ENCODE measurements around the gene PTPN13.

PTPN13 gene

DNA sequence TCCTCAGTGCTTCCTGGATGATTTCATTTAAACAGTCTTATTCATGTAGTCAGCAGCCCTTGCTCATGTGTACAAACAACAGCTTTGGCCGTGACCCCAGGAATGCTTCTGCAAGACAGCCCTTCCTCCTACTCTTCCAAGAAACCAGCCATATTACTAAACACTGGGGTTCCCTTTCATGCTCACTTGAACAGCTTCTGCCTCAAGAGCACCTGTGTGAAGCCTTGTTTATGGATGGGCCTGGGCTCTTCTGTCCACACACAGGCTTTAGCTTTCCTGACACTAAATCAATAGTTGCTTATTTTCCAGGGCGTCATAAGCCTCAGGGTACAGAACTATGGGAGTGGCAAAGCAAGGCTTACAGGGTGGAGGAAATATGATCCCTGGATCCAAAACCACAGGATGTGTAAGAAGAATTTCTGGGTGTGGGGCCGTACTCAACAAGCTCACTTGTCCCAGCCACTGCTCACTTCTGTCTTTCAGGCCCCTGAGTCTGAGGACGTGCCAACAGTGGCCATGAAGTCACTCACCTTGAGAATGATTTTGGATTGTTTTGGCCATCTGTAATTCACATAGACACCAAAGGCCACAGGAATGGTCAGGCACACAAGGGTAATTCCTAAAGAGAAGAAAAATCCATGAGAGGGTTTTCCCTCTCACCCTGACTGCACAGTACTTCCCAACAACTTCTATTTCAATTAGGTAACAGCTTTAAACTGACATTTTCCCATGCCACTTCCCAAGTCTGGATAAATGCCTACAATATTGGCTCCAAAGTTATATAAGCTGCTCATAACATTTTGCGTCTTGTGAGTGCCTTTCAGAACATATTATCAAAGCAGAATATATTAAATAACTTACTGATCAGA, 237.4 kb downstream of the PTPN13 start:
- Histone ChIP-seq H3K4me1 (ENCODE audit: control insufficient read depth, insufficient read depth, low read length, unreplicated experiment) (peaks cover 12% of the 10 kb centered on the region), H2AFZ (ENCODE audit: low read length, unreplicated experiment) (peak overlapping the region; percentile 92), H3K36me3 (ENCODE audit: insufficient read depth, low read length) (no peaks in the 10 kb centered on the region), H3K27ac (ENCODE audit: low read depth, low read length) (peak overlapping the region; percentile 36), H3K27me3 (ENCODE audit: insufficient read depth, low read length) (no peaks in the 10 kb centered on the region), H3K4me3 (ENCODE audit: low read depth, low read length) (no peak overlapping the region), H3K79me2 (ENCODE audit: control insufficient read depth, insufficient read depth, low read length, unreplicated experiment) (no peaks in the 10 kb centered on the region)

DNA sequence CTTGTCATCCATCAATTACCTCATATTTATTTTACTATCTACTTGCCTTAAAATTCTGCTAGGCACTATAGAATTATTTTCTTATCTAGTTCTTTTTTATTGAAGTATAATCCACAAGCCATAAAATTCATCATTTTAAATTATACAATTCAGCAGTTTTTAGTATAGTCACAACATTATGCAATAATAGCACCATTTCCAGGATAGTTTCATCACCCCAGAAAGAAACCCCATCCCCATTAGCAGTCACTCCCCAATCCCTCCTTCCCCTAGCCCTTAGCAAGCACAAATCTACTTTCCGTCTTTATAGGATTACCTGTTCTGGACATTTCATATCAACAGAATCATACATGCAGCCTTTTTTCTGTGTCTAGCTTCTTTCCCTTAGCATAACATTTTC, 239.5 kb downstream of the PTPN13 start:
- H3K27me3 ChIP-seq (ENCODE audit: insufficient read depth, low read length) = no peaks in the 10 kb centered on the region
- no peaks in the 10 kb centered on the region for H3K36me3 ChIP-seq (ENCODE audit: insufficient read depth, low read length)
- no peak overlapping the region for H3K27ac ChIP-seq (ENCODE audit: low read depth, low read length)
- peaks cover 12% of the 10 kb centered on the region for H3K4me1 ChIP-seq (ENCODE audit: control insufficient read depth, insufficient read depth, low read length, unreplicated experiment)
- no peak overlapping the region for H3K4me3 ChIP-seq (ENCODE audit: low read depth, low read length)
- H2AFZ ChIP-seq (ENCODE audit: low read length, unreplicated experiment) = no peak overlapping the region
- no peaks in the 10 kb centered on the region for H3K79me2 ChIP-seq (ENCODE audit: control insufficient read depth, insufficient read depth, low read length, unreplicated experiment)

DNA sequence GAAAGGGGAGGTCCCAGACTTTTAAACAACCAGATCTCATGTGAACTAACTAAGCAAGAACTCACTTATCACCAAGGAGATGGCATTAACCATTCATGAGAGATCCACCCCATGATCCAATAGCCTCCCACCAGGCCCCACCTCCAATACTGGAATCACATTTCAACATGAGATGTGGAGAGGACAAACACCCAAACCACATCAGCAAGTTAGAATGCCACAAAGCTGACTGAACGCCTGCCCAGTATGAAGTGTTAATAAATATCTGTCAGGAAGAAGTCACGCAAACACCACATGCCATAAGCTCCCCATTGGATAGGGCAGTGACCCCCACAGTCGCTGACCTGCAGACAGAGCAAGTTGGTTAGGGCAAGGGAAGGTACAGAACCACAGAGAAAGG, 240.8 kb downstream of the PTPN13 start:
- no peaks in the 10 kb centered on the region for H3K36me3 ChIP-seq (ENCODE audit: insufficient read depth, low read length)
- no peaks in the 10 kb centered on the region for H3K79me2 ChIP-seq (ENCODE audit: control insufficient read depth, insufficient read depth, low read length, unreplicated experiment)
- H3K27me3 ChIP-seq (ENCODE audit: insufficient read depth, low read length) = no peaks in the 10 kb centered on the region
- no peak overlapping the region for H2AFZ ChIP-seq (ENCODE audit: low read length, unreplicated experiment)
- H3K27ac ChIP-seq (ENCODE audit: low read depth, low read length) = no peak overlapping the region
- H3K4me3 ChIP-seq (ENCODE audit: low read depth, low read length) = no peak overlapping the region
- H3K4me1 ChIP-seq (ENCODE audit: control insufficient read depth, insufficient read depth, low read length, unreplicated experiment) = peaks cover 12% of the 10 kb centered on the region

DNA sequence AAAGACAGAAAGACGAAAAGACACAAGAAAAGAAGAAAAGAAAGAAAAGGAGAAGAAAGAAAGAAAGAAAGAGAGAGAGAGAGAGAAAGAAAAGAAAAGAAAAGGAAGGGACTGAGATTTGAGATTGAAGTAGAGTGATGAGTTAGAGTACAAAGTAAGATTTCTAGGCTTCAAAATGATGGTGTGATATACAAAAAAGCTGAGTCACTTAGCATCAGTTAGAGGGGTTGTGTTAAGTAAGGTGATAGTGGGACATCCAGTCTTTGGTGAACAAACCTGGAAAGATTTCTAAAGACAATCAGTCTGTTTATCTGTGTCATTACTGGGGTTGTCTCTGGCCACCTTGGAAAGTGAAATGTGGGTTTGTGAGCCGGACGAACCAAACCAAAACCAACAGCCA, 241.6 kb downstream of the PTPN13 start:
- Histone ChIP-seq H3K27me3 (ENCODE audit: insufficient read depth, low read length) (no peaks in the 10 kb centered on the region), H3K27ac (ENCODE audit: low read depth, low read length) (no peak overlapping the region), H3K4me1 (ENCODE audit: control insufficient read depth, insufficient read depth, low read length, unreplicated experiment) (peaks cover 12% of the 10 kb centered on the region), H3K4me3 (ENCODE audit: low read depth, low read length) (no peak overlapping the region), H3K79me2 (ENCODE audit: control insufficient read depth, insufficient read depth, low read length, unreplicated experiment) (no peaks in the 10 kb centered on the region), H3K36me3 (ENCODE audit: insufficient read depth, low read length) (no peaks in the 10 kb centered on the region), H2AFZ (ENCODE audit: low read length, unreplicated experiment) (no peak overlapping the region)

DNA sequence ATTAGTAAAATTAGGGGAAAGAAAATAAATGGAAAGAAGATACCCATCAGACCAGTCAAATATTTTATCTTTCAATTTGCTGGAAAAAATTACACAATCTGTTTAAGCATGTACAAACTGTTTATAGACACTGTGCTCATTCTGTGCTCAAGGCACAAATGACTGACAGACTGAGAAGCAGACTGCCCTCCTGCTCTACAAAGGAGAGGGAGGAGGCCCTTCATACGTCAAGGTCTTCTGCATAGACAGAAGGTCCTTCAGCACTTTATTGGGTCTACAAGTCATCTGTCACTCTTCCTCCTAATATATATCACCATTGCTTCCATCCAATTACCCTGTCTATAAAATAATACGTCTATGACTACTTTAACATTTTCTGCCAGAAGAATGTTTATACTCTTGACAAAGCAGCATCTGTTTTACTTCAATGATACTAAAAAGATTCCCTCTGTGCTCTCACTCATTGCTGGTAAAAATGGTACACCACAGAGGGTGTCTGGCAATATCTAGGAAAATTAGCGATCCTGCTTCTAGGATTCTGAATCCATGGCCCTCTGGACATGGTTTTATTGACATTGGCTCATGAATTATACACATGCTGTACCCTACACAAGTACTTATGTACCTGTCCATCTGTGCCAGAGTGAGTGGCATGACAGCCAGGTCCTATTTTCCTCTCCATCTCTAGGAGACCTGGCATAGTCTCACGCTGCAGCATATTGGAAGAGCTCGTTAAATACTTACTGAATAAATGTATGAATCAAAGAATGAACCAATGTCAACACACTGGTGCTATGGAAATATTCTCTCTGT, 243.8 kb downstream of the PTPN13 start:
- Histone ChIP-seq H3K79me2 (ENCODE audit: control insufficient read depth, insufficient read depth, low read length, unreplicated experiment) (no peaks in the 10 kb centered on the region), H3K4me3 (ENCODE audit: low read depth, low read length) (no peak overlapping the region), H3K4me1 (ENCODE audit: control insufficient read depth, insufficient read depth, low read length, unreplicated experiment) (no peaks in the 10 kb centered on the region), H3K27ac (ENCODE audit: low read depth, low read length) (no peak overlapping the region), H3K27me3 (ENCODE audit: insufficient read depth, low read length) (no peaks in the 10 kb centered on the region), H3K36me3 (ENCODE audit: insufficient read depth, low read length) (no peaks in the 10 kb centered on the region), H2AFZ (ENCODE audit: low read length, unreplicated experiment) (no peak overlapping the region)

DNA sequence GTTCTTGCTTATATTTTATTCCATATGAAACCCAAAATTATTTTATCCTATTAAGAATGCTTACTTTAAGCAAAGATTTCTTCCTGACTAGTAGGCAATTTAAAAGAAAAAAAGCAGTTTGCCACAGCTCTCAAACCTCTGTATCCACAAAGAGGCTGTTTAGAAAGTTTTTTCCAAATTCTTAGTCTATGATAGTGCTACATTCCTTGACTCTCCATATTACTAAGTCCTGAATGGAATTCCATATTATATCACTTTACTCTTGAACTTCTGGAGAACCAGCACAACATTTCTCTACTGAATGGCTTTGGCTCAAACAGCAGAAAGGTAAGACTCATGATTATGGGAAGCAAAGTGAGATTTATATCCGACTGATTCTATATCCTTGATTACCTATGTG, 246.7 kb downstream of the PTPN13 start:
- Histone ChIP-seq H3K36me3 (ENCODE audit: insufficient read depth, low read length) (no peaks in the 10 kb centered on the region), H3K4me1 (ENCODE audit: control insufficient read depth, insufficient read depth, low read length, unreplicated experiment) (no peaks in the 10 kb centered on the region), H3K79me2 (ENCODE audit: control insufficient read depth, insufficient read depth, low read length, unreplicated experiment) (no peaks in the 10 kb centered on the region), H2AFZ (ENCODE audit: low read length, unreplicated experiment) (no peak overlapping the region), H3K27ac (ENCODE audit: low read depth, low read length) (no peak overlapping the region), H3K27me3 (ENCODE audit: insufficient read depth, low read length) (no peaks in the 10 kb centered on the region), H3K4me3 (ENCODE audit: low read depth, low read length) (no peak overlapping the region)

DNA sequence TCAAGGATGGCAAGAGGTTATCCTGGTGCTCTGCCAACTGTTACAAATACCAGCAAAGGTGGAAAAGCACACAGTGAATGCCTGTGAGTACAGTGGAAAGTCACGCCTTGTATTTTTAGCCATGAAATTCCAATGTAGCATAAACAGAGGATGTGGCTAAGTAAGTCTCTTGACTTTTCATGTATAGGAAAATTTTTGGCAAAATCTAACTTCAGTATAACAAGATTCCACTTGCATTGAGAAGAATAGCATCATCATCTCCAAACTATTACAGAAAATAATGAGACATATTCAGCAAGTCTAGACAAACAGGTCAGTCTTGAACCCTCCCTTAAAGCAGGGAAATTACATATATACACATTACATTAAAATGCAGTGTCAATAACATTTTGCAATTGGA, 247.2 kb downstream of the PTPN13 start:
- Histone ChIP-seq H3K27ac (ENCODE audit: low read depth, low read length) (no peak overlapping the region), H3K36me3 (ENCODE audit: insufficient read depth, low read length) (no peaks in the 10 kb centered on the region), H2AFZ (ENCODE audit: low read length, unreplicated experiment) (no peak overlapping the region), H3K79me2 (ENCODE audit: control insufficient read depth, insufficient read depth, low read length, unreplicated experiment) (no peaks in the 10 kb centered on the region), H3K27me3 (ENCODE audit: insufficient read depth, low read length) (no peaks in the 10 kb centered on the region), H3K4me1 (ENCODE audit: control insufficient read depth, insufficient read depth, low read length, unreplicated experiment) (no peaks in the 10 kb centered on the region), H3K4me3 (ENCODE audit: low read depth, low read length) (no peak overlapping the region)

DNA sequence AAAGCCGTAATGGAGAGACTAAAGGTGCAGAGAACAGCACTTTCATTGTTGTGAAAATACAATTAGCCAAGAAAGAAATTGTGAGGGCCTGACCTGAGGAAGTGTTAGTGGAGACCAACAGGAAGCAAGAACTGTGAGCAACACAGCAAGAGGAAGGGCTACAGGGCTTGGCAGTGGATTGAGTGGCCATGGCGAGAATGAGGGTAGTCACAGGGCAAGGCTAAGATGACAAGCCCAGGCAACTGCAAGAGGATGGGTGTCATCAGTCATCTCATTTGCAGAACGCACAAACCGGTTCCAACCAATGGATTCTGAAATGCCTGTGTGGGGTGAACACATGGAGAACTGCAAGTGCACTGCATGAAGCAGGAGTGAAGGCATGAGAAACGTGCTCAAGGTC, 251.5 kb downstream of the PTPN13 start:
- Histone ChIP-seq H3K4me3 (ENCODE audit: low read depth, low read length) (no peak overlapping the region), H3K4me1 (ENCODE audit: control insufficient read depth, insufficient read depth, low read length, unreplicated experiment) (no peaks in the 10 kb centered on the region), H3K27ac (ENCODE audit: low read depth, low read length) (no peak overlapping the region), H3K79me2 (ENCODE audit: control insufficient read depth, insufficient read depth, low read length, unreplicated experiment) (no peaks in the 10 kb centered on the region), H2AFZ (ENCODE audit: low read length, unreplicated experiment) (no peak overlapping the region), H3K36me3 (ENCODE audit: insufficient read depth, low read length) (no peaks in the 10 kb centered on the region), H3K27me3 (ENCODE audit: insufficient read depth, low read length) (peaks cover 8% of the 10 kb centered on the region; the same call in 1 of the 2 replicates)

DNA sequence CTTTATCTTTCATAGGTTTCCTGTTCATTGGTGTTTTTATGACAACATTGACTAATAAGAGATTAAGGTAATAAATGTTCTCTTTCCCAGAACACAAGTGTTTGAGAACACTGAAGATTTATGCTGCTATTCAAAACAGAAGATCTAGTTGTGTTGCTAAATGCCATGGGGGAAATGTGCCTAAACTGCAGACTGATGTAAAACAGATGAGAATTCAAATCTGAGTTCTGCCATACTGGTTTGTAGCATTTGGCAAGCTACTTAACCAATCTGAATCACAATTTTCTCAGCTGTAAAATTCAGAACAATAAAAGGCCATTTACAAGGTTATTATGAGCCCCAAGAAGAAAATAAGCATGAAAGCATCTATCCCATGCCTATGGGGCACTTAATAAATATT, 252.8 kb downstream of the PTPN13 start:
- Histone ChIP-seq H2AFZ (ENCODE audit: low read length, unreplicated experiment) (no peak overlapping the region), H3K36me3 (ENCODE audit: insufficient read depth, low read length) (no peaks in the 10 kb centered on the region), H3K79me2 (ENCODE audit: control insufficient read depth, insufficient read depth, low read length, unreplicated experiment) (no peaks in the 10 kb centered on the region), H3K27me3 (ENCODE audit: insufficient read depth, low read length) (peaks cover 8% of the 10 kb centered on the region; the same call in 1 of the 2 replicates), H3K4me1 (ENCODE audit: control insufficient read depth, insufficient read depth, low read length, unreplicated experiment) (no peaks in the 10 kb centered on the region), H3K4me3 (ENCODE audit: low read depth, low read length) (no peak overlapping the region), H3K27ac (ENCODE audit: low read depth, low read length) (no peak overlapping the region)

DNA sequence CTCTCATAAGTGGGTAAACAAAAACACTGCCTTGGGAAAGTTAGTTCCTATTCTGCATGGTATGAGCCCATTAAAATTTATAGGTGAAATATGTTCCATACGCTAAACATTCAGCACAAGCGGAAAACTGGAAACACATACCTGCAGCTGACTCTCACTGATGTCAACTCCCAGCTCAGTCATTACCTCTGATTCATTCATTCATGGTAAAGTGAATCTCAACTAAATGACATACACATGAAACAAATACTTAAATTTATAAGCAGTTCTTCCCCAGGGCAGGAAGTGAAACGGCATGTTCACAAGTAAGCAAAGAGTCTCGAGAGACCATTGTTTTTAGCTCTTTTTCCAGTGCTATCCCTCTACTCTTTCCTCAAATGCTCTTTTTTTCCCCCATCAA, 253.5 kb downstream of the PTPN13 start:
- Histone ChIP-seq H3K36me3 (ENCODE audit: insufficient read depth, low read length) (no peaks in the 10 kb centered on the region), H3K4me3 (ENCODE audit: low read depth, low read length) (no peak overlapping the region), H2AFZ (ENCODE audit: low read length, unreplicated experiment) (no peak overlapping the region), H3K27ac (ENCODE audit: low read depth, low read length) (no peak overlapping the region), H3K79me2 (ENCODE audit: control insufficient read depth, insufficient read depth, low read length, unreplicated experiment) (no peaks in the 10 kb centered on the region), H3K4me1 (ENCODE audit: control insufficient read depth, insufficient read depth, low read length, unreplicated experiment) (no peaks in the 10 kb centered on the region), H3K27me3 (ENCODE audit: insufficient read depth, low read length) (peaks cover 8% of the 10 kb centered on the region; the same call in 1 of the 2 replicates)

All from ACC112 (cell line).